H1 (cell line): Measurements from ENCODE around the gene NTRK1. TPM values are rescaled to one million over a fixed set of nuclear protein-coding genes. Genes with fewer than 3 reads are reported as not detected.

Experiments
- ATF2 ChIP-seq: IDR thresholded peaks from 2 replicates; pipeline ENCODE4 v1.6.1; 2012; ENCODE audit warnings: low read length, inconsistent platforms
- CHD7 ChIP-seq: fragments of 300-600 bp; sonication (generic); IDR thresholded peaks from 2 replicates; pipeline ENCODE4 v1.7.1; 2012; ENCODE audit warnings: low read length, moderate library complexity, mild to moderate bottlenecking, inconsistent platforms; ENCODE audit not compliant: insufficient replicate concordance
- EZH2 ChIP-seq: fragments of 200-600 bp; sonication (generic); IDR thresholded peaks from 2 replicates; pipeline ENCODE4 v1.7.1; 2012; ENCODE audit warnings: low read depth, mild to moderate bottlenecking, moderate library complexity, low read length, inconsistent platforms; ENCODE audit not compliant: severe bottlenecking
- KDM5A ChIP-seq: fragments of 200-600 bp; IDR thresholded peaks from 2 replicates; pipeline ENCODE4 v1.7.1; 2012; ENCODE audit warnings: mild to moderate bottlenecking, low read length, inconsistent platforms, mixed read lengths
- SAP30 ChIP-seq: fragments of 300-600 bp; sonication (generic); IDR thresholded peaks from 2 replicates; pipeline ENCODE4 v1.7.1; 2012; ENCODE audit warnings: low read length, moderate library complexity, mild to moderate bottlenecking, inconsistent platforms; ENCODE audit not compliant: insufficient read depth, insufficient replicate concordance
- SIN3A ChIP-seq, 2 experiments: IDR thresholded peaks in 1 of 2; conservative IDR thresholded peaks in 1 of 2; 2 replicates each; pipeline ENCODE4 v1.6.1; 2011 to 2012; ENCODE audit warnings: low read length in 2 of 2, improper control_type of control experiment in 1 of 2, low read depth in 1 of 2, mild to moderate bottlenecking in 1 of 2
- ZNF274 ChIP-seq: IDR thresholded peaks from 2 replicates; pipeline ENCODE4 v1.7.0; 2012; ENCODE audit warnings: low read length, borderline replicate concordance; ENCODE audit errors: extremely low read depth
- polyA plus RNA-seq, 7 experiments: library from polyadenylated mRNA; depleted of rRNA in 3 of 7; stranded (reverse) in 5 of 7; unstranded in 2 of 7; fragments of >200 nt in 5 of 7; fragments of 200-250 nt in 2 of 7; gene quantifications; 1 replicate in 5 of 7; 2 replicates in 1 of 7; 4 replicates in 1 of 7; pipeline versions ENCODE4 v1.2.1 to v1.2.3, GENCODE V29; 2011 to 2013; ENCODE audit warnings: missing spikeins in 2 of 7, mixed read lengths in 2 of 7
- total RNA-seq: library from RNA; stranded (reverse); fragmentation: NEBNext Ultra II Directional; extraction: Animal tissue kit (Norgen Biotek cat#: 25700); gene quantifications from 2 replicates; pipeline ENCODE4 v1.2.1, GENCODE V29; 2021

Gene NTRK1
- total and polyA plus RNA-seq, 2 of the 8 experiments (the other 6 are each of a cell fraction or from before 2014, with no cell fraction given): 0.12 to 0.24 TPM

- TF ChIP-seq CHD7 (no peak), ATF2 (no peak), ZNF274 (no peak), EZH2 (no peak), KDM5A (no peak), SIN3A (conservative IDR thresholded peaks at IDR 0.05 in 1 of 2, IDR thresholded peaks at IDR 0.05 in 1 of 2; ENCODE audit: low read depth in 1 of 2, low read length in 2 of 2) (peak in 1 of 2 experiments; percentile 62; a peak in 1 of 4 replicates), SAP30 (no peak)
Measured at GRCh38 chr1:156889802-156890580, 29.3 kb downstream of the NTRK1 start (continued).
